Renal cortex interstitium (tissue), 11 donors: ENCODE data around the gene ERC1. TPM values are rescaled to one million over a fixed set of nuclear protein-coding genes. Genes with fewer than 3 reads are reported as not detected.
"Not testable (repeated sequence)": the region's sequence is repeated elsewhere in the genome, so short reads cannot be mapped to it uniquely, and the experiment has no call there.

ENCODE experiments used
- DNase-seq, 11 donors: peaks; one replicate each; pipeline ENCODE4 v3.0.0-alpha.2; 2013; ENCODE audit warnings: low read depth in 9 of 11, low spot score in 4 of 11; ENCODE audit errors: extremely low read depth in 1 of 11
- polyA plus RNA-seq, 3 donors: library from polyadenylated mRNA; unstranded; fragments of 120-200 nt; gene quantifications; one replicate each; pipeline ENCODE4 v1.2.1, GENCODE V29; 2013; ENCODE audit not compliant: insufficient read length in 3 of 3

ERC1 gene
- polyA plus RNA-seq, 3 donors: 36.8 to 40.4 (median 38.3) TPM

DNA sequence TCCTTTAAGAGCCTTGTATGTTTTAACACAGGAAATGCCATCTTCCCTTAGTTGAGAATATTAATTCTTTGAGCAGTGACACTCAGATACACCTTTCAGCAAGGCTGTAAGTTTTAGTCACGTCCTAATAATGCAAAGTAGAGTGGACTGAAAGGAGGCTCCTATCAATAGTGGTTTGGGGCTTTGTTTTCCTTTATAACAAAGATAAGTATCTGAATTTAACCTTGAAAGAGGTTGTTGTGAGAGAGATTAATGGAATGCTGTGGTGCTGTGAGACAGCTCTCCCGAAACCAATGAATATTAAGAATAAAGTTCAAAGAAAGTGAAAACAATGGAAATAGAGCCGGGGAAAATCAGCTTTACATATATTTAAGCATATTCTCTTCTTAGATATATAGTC, 259.6 kb downstream of the ERC1 start:
- no peak for DNase-seq

- DNase-seq: no peak
Observed at GRCh38 chr12:1252758-1253157, 261.7 kb downstream of the ERC1 start.

GRCh38 chr12:1255125-1255524, 264.1 kb downstream of the ERC1 start:
- not testable (repeated sequence) for DNase-seq

DNA sequence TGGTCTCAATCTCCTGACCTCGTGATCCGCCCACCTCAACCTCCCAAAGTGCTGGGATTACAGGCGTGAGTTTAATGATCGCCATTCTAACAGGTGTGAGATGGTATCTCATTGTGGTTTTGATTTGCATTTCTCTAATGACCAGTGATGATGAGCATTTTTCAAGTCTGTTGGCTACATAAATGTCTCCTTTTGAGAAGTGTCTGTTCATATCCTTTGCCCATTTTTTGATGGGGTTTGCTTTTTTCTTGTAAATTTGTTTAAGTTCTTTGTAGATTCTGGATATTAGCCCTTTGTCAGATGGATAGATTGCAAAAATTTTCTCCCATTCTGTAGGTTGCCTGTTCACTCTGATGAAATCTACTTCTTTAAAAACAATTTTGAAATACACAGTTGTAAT, 264.8 kb downstream of the ERC1 start:
- not testable (repeated sequence) for DNase-seq

GRCh38 chr12:1256285-1256684, 265.3 kb downstream of the ERC1 start:
- DNase-seq: no peak

DNA sequence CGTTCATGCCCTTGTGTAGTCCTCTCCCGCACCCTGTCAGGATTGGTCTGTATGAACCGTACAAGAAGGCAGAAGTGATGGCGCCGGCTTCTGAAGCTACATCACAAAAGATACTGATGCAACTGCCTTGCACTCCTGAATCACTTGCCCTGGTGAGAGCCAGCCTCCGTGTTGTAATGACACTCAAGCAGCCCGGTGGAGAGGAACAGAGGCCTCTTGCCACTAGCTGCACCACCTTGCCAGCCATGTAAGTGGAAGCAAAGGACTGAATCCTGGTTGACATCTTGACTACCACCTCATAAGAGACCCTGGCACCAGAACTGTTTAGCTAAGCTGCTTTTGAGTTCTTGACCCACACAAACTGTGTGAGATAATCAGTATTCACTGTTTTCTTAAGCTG, 266.0 kb downstream of the ERC1 start:
- no peak for DNase-seq

DNA sequence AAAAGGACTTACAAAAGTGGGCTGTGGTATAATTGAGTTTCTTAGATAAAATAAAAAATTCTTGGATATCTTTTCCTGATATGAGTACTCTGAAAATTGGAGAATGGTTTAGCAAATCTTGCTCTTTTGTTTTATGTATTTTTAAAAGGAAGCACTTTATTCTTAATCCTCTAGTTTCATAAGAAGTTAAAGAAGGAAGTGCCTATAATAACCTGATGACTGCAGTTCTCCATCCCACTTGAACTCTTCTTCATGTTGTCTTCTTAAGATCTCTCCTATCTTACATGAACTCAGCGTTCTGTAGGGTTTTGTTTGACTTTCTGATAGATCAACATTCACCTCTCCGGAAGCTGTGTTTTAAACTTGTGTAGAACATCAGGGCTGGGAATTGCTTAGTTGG, 271.0 kb downstream of the ERC1 start:
- no peak for DNase-seq

GRCh38 chr12:1267243-1267642, 276.2 kb downstream of the ERC1 start:
- DNase-seq: no peak

GRCh38 chr12:1272142-1272541, 281.1 kb downstream of the ERC1 start:
- DNase-seq: no peak

DNA sequence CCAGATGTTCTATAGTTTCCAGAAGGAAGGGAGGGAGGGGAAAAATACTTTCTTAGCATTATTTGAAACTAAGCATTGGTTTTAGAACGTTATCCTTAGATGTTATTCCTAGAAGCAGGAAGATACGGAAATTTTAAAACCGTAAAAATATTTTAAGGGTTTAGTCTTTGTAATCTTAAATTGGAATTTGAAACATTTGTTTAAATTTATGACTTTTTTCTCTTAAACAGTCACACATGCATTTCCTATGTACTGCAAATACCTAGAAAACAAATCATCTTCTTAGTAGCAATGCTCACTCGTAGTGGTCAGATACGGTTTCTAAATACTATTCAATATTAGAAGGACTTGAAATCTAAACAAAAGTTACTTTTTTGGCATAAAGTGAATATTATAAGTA, 282.0 kb downstream of the ERC1 start:
- no peak for DNase-seq

- DNase-seq: no peak
Observed at GRCh38 chr12:1277905-1278304, 286.9 kb downstream of the ERC1 start.

DNA sequence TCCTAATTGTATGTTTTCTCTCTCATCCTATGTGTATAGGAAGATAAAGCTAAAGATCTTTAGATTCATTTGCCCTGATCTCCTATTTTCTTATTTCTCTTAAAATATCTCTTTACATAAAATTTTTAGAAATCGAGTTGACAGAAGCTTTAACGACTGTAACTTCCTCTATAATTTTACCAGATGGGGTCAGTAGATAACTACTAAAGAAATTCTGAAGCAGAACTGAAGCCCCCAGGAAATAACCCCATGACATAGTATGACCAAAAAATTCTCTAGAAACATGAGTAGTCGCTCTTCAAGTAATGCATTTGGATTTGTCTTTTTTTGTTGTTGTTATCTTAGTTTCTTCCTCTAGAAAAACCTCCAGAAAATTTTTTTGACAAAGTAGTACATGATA, 288.0 kb downstream of the ERC1 start:
- no peak for DNase-seq

- DNase-seq: no peak
Observed at GRCh38 chr12:1280059-1280458, 289.0 kb downstream of the ERC1 start.

- DNase-seq: no peak
Observed at GRCh38 chr12:1281683-1282366, 290.8 kb downstream of the ERC1 start.

- peak in 9 of 11 donors; percentile 2 to 43 (median 24) for DNase-seq
Observed at GRCh38 chr12:1282670-1283315, 291.8 kb downstream of the ERC1 start.

DNA sequence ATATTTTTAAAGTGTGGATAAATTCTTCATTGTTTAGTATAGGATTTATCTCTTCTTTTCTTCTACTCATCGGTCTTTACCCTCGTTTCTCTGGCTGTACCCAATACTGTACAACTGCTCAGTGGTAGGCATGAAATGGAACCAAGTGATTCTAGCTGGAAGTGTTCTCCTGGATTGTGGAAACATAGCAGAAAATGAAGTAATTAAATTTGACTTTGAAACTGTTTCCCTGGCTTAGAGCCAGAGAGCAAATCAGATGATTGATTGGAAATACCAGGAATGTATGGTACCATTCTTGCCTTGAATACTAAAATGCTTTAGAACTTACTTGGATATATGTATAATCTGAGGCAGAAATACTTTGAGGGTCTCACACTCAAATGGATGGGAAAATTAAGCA, 292.3 kb downstream of the ERC1 start:
- no peak for DNase-seq

- no peak for DNase-seq
Observed at GRCh38 chr12:1284611-1285010, 293.6 kb downstream of the ERC1 start.

GRCh38 chr12:1287446-1287975, 296.5 kb downstream of the ERC1 start:
- DNase-seq: no peak

DNA sequence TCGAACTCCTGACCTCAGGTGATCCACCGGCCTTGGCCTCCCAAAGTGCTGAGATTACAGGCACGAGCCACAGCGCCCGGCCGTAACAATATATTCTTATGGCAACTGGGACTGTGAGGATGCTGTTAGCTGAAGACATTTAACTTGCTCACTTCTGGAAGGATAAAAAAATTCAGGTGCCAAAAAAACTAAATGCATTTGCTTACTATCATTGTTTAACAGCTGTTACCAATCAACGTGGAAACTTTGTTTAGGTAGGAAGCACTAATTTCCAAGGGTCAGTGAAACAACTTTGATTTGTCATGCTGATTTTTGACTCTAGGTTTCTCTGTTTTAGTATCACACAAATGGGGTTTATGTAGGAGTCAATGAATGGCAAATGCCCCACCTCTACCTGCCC, 297.3 kb downstream of the ERC1 start:
- DNase-seq: no peak

DNA sequence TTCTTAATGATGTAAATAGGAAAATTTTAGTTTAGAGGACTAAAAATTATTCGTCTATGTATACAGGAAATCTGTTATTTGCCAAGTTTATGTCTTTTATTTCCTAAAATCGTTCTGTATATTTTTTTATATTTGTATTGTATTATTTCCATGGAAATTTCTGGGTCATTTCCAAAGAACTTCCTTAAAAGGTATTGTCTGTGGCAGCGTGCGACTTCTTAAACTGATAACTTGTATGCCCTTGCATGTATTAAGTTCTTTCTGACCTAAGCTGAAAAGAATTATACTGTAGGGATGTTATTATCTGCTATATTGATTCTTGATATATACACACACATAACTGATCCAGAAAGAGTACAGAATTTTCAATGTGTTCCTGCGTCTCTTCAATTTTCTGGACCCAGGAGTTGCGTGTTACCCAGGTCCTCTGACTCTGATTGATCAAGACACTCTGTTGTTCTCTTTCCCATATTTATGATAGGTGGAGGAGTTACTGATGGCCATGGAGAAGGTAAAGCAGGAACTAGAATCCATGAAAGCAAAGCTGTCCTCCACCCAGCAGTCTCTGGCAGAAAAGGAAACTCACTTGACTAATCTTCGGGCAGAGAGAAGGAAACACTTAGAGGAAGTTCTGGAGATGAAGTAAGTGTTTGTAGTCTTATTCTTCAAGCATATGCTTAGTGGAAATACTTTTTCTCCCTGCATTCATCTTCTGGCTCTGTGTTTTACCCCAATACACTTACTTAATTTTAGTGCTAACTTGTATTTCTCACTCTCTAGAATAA, 298.5 kb downstream of the ERC1 start:
- DNase-seq: no peak
